HepG2 (cell line): Measurements from ENCODE around the gene GJD3. TPM values are rescaled to one million over a fixed set of nuclear protein-coding genes. Genes with fewer than 3 reads are reported as not detected.

Source experiments
- DR1 ChIP-seq: sonication (generic); formaldehyde crosslinking; IDR thresholded peaks from 2 replicates; pipeline ENCODE4 v1.8.0; 2021; ENCODE audit warnings: mild to moderate bottlenecking, missing genetic modification reagents, inconsistent platforms
- MEF2D ChIP-seq: sonication (generic); formaldehyde crosslinking; IDR thresholded peaks from 2 replicates; pipeline ENCODE4 v1.5.1; 2020; ENCODE audit warnings: mild to moderate bottlenecking, missing genetic modification reagents
- MXD4 ChIP-seq: IDR thresholded peaks from 2 replicates; pipeline ENCODE4 v1.6.1; 2016; ENCODE audit warnings: mild to moderate bottlenecking, missing biosample characterization, missing genetic modification reagents
- SMARCC2 ChIP-seq: fragments of 450-650 bp; IDR thresholded peaks from 2 replicates; pipeline ENCODE4 v1.6.1; 2017; ENCODE audit warnings: antibody characterized with exemption, mild to moderate bottlenecking
- TCF7L2 ChIP-seq: IDR thresholded peaks from 2 replicates; pipeline ENCODE4 v1.6.1; 2011; ENCODE audit warnings: mild to moderate bottlenecking, low read depth, low read length, moderate library complexity
- TEAD2 ChIP-seq: sonication (generic); formaldehyde crosslinking; IDR thresholded peaks from 2 replicates; pipeline ENCODE4 v1.9.0; 2021; ENCODE audit warnings: missing genetic modification reagents
- WIZ ChIP-seq: sonication (generic); formaldehyde crosslinking; IDR thresholded peaks from 2 replicates; pipeline ENCODE4 v1.5.1; 2020; ENCODE audit warnings: mild to moderate bottlenecking, missing genetic modification reagents
- ZMYM2 ChIP-seq: sonication (generic); formaldehyde crosslinking; IDR thresholded peaks from 2 replicates; pipeline ENCODE4 v1.8.0; 2022; ENCODE audit warnings: mild to moderate bottlenecking, missing genetic modification reagents
- ZNF205 ChIP-seq: IDR thresholded peaks from 2 replicates; pipeline ENCODE4 v1.6.1; 2018; ENCODE audit warnings: missing biosample characterization, missing genetic modification reagents
- ZNF263 ChIP-seq: sonication (generic); formaldehyde crosslinking; IDR thresholded peaks from 2 replicates; pipeline ENCODE4 v1.4.0; 2020; ENCODE audit warnings: missing genetic modification reagents
- ZNF292 ChIP-seq: sonication (generic); formaldehyde crosslinking; IDR thresholded peaks from 2 replicates; pipeline ENCODE4 v1.8.1; 2022; ENCODE audit warnings: mild to moderate bottlenecking, low read depth, missing genetic modification reagents, borderline replicate concordance
- ZNF510 ChIP-seq: sonication (generic); formaldehyde crosslinking; IDR thresholded peaks from 2 replicates; pipeline ENCODE4 v1.4.0; 2020; ENCODE audit warnings: low read depth, mild to moderate bottlenecking, missing genetic modification reagents
- ZNF557 ChIP-seq: sonication (generic); formaldehyde crosslinking; IDR thresholded peaks from 2 replicates; pipeline ENCODE4 v1.4.0; 2020; ENCODE audit warnings: missing genetic modification reagents
- ZNF562 ChIP-seq: sonication (generic); formaldehyde crosslinking; IDR thresholded peaks from 2 replicates; pipeline ENCODE4 v1.8.0; 2022; ENCODE audit warnings: missing genetic modification reagents, borderline replicate concordance
- ZNF652 ChIP-seq: IDR thresholded peaks from 2 replicates; pipeline ENCODE4 v1.6.1; 2016; ENCODE audit warnings: low read depth, borderline replicate concordance
- ZNF777 ChIP-seq: sonication (generic); formaldehyde crosslinking; IDR thresholded peaks from 2 replicates; pipeline ENCODE4 v1.4.0; 2020; ENCODE audit warnings: missing genetic modification reagents
- ZNF83 ChIP-seq: sonication (generic); formaldehyde crosslinking; IDR thresholded peaks from 2 replicates; pipeline ENCODE4 v1.4.0; 2020; ENCODE audit warnings: missing genetic modification reagents, mild to moderate bottlenecking, borderline replicate concordance
- ZNF841 ChIP-seq: sonication (generic); formaldehyde crosslinking; IDR thresholded peaks from 2 replicates; pipeline ENCODE4 v1.8.1; 2023; ENCODE audit warnings: missing genetic modification reagents, borderline replicate concordance
- ZSCAN9 ChIP-seq: IDR thresholded peaks from 2 replicates; pipeline ENCODE4 v1.6.1; 2016; ENCODE audit warnings: borderline replicate concordance
- polyA plus RNA-seq, 8 experiments: library from polyadenylated mRNA; depleted of rRNA in 3 of 8; stranded (reverse) in 7 of 8; unstranded in 1 of 8; fragments of >200 nt; fragmentation: Illumina TruSeq in 4 of 8; extraction: Trizol in 4 of 8; gene quantifications; 2 replicates each; pipeline versions ENCODE4 v1.2.1 to v1.2.3, GENCODE V29; 2011 to 2016; ENCODE audit warnings: low read depth in 4 of 8, missing spikeins in 1 of 8, mixed read lengths in 1 of 8; ENCODE audit not compliant: insufficient read depth in 1 of 8
- total RNA-seq, 5 experiments: library from RNA; depleted of rRNA; stranded (reverse); fragments of >200 nt; fragmentation: Illumina TruSeq; extraction: Trizol; gene quantifications; 2 replicates each; pipeline ENCODE4 v1.2.3, GENCODE V29; 2016; ENCODE audit warnings: low read depth in 1 of 5
- TF ChIP-seq, protein P1 (sequence below): sonication (generic); formaldehyde crosslinking; IDR thresholded peaks from 2 replicates; pipeline ENCODE4 v1.5.0; 2020; ENCODE audit warnings: mild to moderate bottlenecking, missing genetic modification reagents, borderline replicate concordance
- TF ChIP-seq, protein P2 (sequence below): sonication (generic); formaldehyde crosslinking; IDR thresholded peaks from 2 replicates; pipeline ENCODE4 v1.8.0; 2022; ENCODE audit warnings: low read depth, missing genetic modification reagents
- TF ChIP-seq, protein P3 (sequence below): fragments of 450-650 bp; IDR thresholded peaks from 2 replicates; pipeline ENCODE4 v1.6.1; 2017
- TF ChIP-seq, protein P4 (sequence below): sonication (generic); formaldehyde crosslinking; IDR thresholded peaks from 2 replicates; pipeline ENCODE4 v1.9.0; 2022; ENCODE audit warnings: missing genetic modification reagents, mild to moderate bottlenecking, borderline replicate concordance
- TF ChIP-seq, protein P5 (sequence below): sonication (generic); formaldehyde crosslinking; IDR thresholded peaks from 2 replicates; pipeline ENCODE4 v1.5.1; 2020; ENCODE audit warnings: missing genetic modification reagents, mild to moderate bottlenecking, borderline replicate concordance

Gene GJD3
- total and polyA plus RNA-seq, 2 of the 13 experiments (the other 11 are each of a cell fraction or from before 2014, with no cell fraction given), result not detected

DNA sequence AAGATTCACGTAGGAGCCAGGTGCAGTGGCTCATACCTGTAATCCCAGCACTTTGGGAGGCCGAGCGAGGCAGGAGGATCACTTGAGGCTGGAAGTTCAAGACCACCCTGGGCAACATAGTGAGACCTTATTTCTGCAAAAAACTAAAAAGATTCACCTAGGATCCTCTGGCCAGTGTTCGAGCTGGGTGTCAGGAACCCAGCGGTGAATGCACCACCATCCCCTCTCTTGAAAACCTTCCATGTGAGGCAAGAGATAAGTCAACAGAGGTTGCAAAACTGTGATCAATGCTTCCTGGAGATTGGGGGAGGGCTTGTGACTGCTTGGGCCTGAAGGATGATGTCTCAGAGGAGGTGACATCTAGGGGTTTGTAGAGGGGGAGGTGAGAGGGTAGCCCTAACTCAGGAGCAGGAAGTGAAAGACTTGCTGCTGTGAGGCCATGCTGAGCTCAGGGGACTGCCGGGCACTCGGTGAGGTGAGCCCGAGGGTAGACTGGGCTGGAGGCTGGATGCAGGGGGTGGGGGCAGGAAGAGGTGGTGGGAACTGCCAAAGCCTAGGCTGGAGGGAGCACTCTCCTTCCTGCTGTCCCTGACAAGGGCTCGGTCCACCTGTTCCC is 11.7 kb downstream of the GJD3 start (continued):
- TF ChIP-seq SMARCC2, result no peak
- TF ChIP-seq ZMYM2 (CRISPR knock-in tag), result peak; percentile 83
- no peak for TF ChIP-seq ZNF841
- peak; percentile 47; the same call in 1 of the 2 replicates for TF ChIP-seq MEF2D
- no peak for TF ChIP-seq ZNF510 (CRISPR knock-in tag)
- TF ChIP-seq DR1 (CRISPR knock-in tag), result no peak; the same call in 1 of the 2 replicates
- TF ChIP-seq, protein P1, sequence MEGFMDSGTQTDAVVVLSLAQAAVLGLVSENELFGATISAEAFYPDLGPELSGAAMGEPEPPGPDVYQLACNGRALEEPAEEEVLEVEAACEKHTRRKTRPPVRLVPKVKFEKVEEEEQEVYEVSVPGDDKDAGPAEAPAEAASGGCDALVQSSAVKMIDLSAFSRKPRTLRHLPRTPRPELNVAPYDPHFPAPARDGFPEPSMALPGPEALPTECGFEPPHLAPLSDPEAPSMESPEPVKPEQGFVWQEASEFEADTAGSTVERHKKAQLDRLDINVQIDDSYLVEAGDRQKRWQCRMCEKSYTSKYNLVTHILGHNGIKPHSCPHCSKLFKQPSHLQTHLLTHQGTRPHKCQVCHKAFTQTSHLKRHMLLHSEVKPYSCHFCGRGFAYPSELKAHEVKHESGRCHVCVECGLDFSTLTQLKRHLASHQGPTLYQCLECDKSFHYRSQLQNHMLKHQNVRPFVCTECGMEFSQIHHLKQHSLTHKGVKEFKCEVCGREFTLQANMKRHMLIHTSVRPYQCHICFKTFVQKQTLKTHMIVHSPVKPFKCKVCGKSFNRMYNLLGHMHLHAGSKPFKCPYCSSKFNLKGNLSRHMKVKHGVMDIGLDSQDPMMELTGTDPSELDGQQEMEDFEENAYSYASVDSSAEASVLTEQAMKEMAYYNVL, result peak; percentile 87; the same call in 1 of the 2 replicates
- no peak for TF ChIP-seq TEAD2
- no peak for TF ChIP-seq ZNF83 (CRISPR knock-in tag)
- TF ChIP-seq, protein P2, sequence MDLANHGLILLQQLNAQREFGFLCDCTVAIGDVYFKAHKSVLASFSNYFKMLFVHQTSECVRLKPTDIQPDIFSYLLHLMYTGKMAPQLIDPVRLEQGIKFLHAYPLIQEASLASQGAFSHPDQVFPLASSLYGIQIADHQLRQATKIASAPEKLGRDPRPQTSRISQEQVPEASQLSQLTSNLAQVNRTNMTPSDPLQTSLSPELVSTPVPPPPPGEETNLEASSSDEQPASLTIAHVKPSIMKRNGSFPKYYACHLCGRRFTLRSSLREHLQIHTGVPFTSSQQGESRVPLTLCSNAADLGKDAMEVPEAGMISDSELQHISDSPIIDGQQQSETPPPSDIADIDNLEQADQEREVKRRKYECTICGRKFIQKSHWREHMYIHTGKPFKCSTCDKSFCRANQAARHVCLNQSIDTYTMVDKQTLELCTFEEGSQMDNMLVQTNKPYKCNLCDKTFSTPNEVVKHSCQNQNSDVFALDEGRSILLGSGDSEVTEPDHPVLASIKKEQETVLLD (CRISPR knock-in tag), result no peak
- no peak for TF ChIP-seq TCF7L2
- TF ChIP-seq ZNF205 (CRISPR knock-in tag), result peak; percentile 95
- TF ChIP-seq ZNF562 (CRISPR knock-in tag), result no peak
- TF ChIP-seq, protein P3, sequence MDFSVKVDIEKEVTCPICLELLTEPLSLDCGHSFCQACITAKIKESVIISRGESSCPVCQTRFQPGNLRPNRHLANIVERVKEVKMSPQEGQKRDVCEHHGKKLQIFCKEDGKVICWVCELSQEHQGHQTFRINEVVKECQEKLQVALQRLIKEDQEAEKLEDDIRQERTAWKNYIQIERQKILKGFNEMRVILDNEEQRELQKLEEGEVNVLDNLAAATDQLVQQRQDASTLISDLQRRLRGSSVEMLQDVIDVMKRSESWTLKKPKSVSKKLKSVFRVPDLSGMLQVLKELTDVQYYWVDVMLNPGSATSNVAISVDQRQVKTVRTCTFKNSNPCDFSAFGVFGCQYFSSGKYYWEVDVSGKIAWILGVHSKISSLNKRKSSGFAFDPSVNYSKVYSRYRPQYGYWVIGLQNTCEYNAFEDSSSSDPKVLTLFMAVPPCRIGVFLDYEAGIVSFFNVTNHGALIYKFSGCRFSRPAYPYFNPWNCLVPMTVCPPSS, result no peak
- TF ChIP-seq MXD4 (CRISPR knock-in tag), result peak; percentile 39; the same call in 1 of the 2 replicates
- TF ChIP-seq ZNF557, result peak; percentile 33; the same call in 1 of the 2 replicates
- peak; percentile 18; the same call in 1 of the 2 replicates for TF ChIP-seq ZNF292 (CRISPR knock-in tag)
- TF ChIP-seq, protein P4, sequence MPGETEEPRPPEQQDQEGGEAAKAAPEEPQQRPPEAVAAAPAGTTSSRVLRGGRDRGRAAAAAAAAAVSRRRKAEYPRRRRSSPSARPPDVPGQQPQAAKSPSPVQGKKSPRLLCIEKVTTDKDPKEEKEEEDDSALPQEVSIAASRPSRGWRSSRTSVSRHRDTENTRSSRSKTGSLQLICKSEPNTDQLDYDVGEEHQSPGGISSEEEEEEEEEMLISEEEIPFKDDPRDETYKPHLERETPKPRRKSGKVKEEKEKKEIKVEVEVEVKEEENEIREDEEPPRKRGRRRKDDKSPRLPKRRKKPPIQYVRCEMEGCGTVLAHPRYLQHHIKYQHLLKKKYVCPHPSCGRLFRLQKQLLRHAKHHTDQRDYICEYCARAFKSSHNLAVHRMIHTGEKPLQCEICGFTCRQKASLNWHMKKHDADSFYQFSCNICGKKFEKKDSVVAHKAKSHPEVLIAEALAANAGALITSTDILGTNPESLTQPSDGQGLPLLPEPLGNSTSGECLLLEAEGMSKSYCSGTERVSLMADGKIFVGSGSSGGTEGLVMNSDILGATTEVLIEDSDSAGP (CRISPR knock-in tag), result peak; percentile 89
- TF ChIP-seq WIZ, result peak; percentile 47; the same call in 1 of the 2 replicates
- TF ChIP-seq ZNF263 (CRISPR knock-in tag), result peak; percentile 93
- TF ChIP-seq, protein P5, sequence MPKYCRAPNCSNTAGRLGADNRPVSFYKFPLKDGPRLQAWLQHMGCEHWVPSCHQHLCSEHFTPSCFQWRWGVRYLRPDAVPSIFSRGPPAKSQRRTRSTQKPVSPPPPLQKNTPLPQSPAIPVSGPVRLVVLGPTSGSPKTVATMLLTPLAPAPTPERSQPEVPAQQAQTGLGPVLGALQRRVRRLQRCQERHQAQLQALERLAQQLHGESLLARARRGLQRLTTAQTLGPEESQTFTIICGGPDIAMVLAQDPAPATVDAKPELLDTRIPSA, result no peak
- peak; percentile 67; the same call in 1 of the 2 replicates for TF ChIP-seq ZSCAN9 (CRISPR knock-in tag)
- no peak; the same call in 1 of the 2 replicates for TF ChIP-seq ZNF777
- TF ChIP-seq ZNF652 (CRISPR knock-in tag), result peak; percentile 78; the same call in 1 of the 2 replicates
